B cell (primary cell): ENCODE results near the gene CCNE1. TPM values are rescaled to one million over a fixed set of nuclear protein-coding genes. Genes with fewer than 3 reads are reported as not detected.

Experiments used
- ATAC-seq: fragments of 200-7000 bp; cut with Tn5 transposase; one replicate; pipeline ENCODE4 v1.10.0; 2021; ENCODE audit warnings: low read depth, mild to moderate bottlenecking, moderate number of reproducible peaks, moderate library complexity
- CTCF ChIA-PET: fragments of 350-600 bp; sonication (Branson Sonifier 250); formaldehyde crosslinking; loops from one replicate; lab custom pipeline; 2021; ENCODE audit warnings: antibody characterized with exemption, inconsistent platforms; lab: Charles Lee
- POLR2A ChIA-PET: fragments of 350-600 bp; sonication (Branson Sonifier 250); formaldehyde crosslinking; loops from one replicate; lab custom pipeline; 2021; ENCODE audit warnings: antibody characterized with exemption; lab: Charles Lee
- DNase-seq: peaks from one replicate; pipeline ENCODE4 v3.0.0; 2013
- H2AFZ ChIP-seq: 2 replicates; pipeline ENCODE4 v1.6.1; 2012; ENCODE audit warnings: mild to moderate bottlenecking, low read depth, low read length; ENCODE audit not compliant: insufficient read depth, poor library complexity, severe bottlenecking
- H3K27ac ChIP-seq, 2 donors: 1 replicate in 1 of 2; 2 replicates in 1 of 2; pipeline ENCODE4 v1.5.1; 2012 to 2013; ENCODE audit warnings: low read length in 2 of 2, mild to moderate bottlenecking in 2 of 2, moderate library complexity in 1 of 2
- H3K27me3 ChIP-seq, 4 experiments: fragments of 200-600 bp in 1 of 4; sonication (generic) in 1 of 4; replicated peaks in 1 of 4; 1 replicate in 2 of 4; 2 replicates in 2 of 4; pipeline versions ENCODE4 v1.6.1 to v1.7.0; 2013 to 2016; ENCODE audit warnings: low read length in 3 of 4, mild to moderate bottlenecking in 2 of 4, mixed read lengths in 1 of 4, moderate library complexity in 1 of 4; ENCODE audit not compliant: insufficient read depth in 4 of 4, control insufficient read depth in 3 of 4; ENCODE audit errors: control extremely low read depth in 1 of 4
- H3K36me3 ChIP-seq, 2 experiments: replicated peaks in 1 of 2; 1 replicate in 1 of 2; 2 replicates in 1 of 2; pipeline versions ENCODE4 v1.6.1 to v1.7.1; 2013; ENCODE audit warnings: low read length in 1 of 2; ENCODE audit not compliant: insufficient read depth in 2 of 2, control insufficient read depth in 1 of 2; ENCODE audit errors: control extremely low read depth in 1 of 2, extremely low read depth in 1 of 2
- H3K4me1 ChIP-seq, 2 donors: fragments of 200-600 bp in 1 of 2; sonication (generic) in 1 of 2; 1 replicate in 1 of 2; 2 replicates in 1 of 2; pipeline versions ENCODE4 v1.5.1 to v1.6.1; 2013 to 2017; ENCODE audit warnings: low read length in 2 of 2; ENCODE audit not compliant: control insufficient read depth in 2 of 2, insufficient read depth in 2 of 2
- H3K4me2 ChIP-seq: replicated peaks from 2 replicates; pipeline ENCODE3; 2012; ENCODE audit warnings: mild to moderate bottlenecking, low read depth, low read length; ENCODE audit not compliant: poor library complexity, severe bottlenecking
- H3K4me3 ChIP-seq, 5 experiments: fragments of 200-600 bp in 1 of 5; sonication (generic) in 1 of 5; 1 replicate in 3 of 5; 2 replicates in 2 of 5; pipeline versions ENCODE4 v1.5.1 to v1.7.0; 2011 to 2016; ENCODE audit warnings: low read length in 4 of 5, mild to moderate bottlenecking in 4 of 5, low read depth in 2 of 5, control low read depth in 1 of 5, moderate library complexity in 1 of 5; ENCODE audit not compliant: insufficient read depth in 1 of 5; ENCODE audit errors: control extremely low read depth in 1 of 5, extremely low read depth in 1 of 5
- H3K79me2 ChIP-seq: fragments of 200-600 bp; sonication (generic); one replicate; pipeline ENCODE4 v1.6.0; 2016; ENCODE audit warnings: low read length; ENCODE audit not compliant: control insufficient read depth, insufficient read depth
- H3K9ac ChIP-seq: fragments of 200-600 bp; sonication (generic); 2 replicates; pipeline ENCODE4 v1.6.1; 2017; ENCODE audit warnings: mild to moderate bottlenecking, low read length, moderate library complexity
- H3K9me3 ChIP-seq, 3 donors: one replicate each; pipeline versions ENCODE4 v1.6.1 to v1.7.1; 2013; ENCODE audit warnings: low read length in 2 of 3; ENCODE audit not compliant: control insufficient read depth in 2 of 3, insufficient read depth in 1 of 3; ENCODE audit errors: control extremely low read depth in 1 of 3
- H4K20me1 ChIP-seq: 2 replicates; pipeline ENCODE4 v1.6.0; 2012; ENCODE audit warnings: mild to moderate bottlenecking, low read length; ENCODE audit not compliant: insufficient read depth, control insufficient read depth, poor library complexity, severe bottlenecking
- H3K27ac Mint-ChIP-seq: one replicate; pipeline ENCODE4 v1.8.0; 2021; ENCODE audit warnings: mixed read lengths
- H3K27me3 Mint-ChIP-seq: one replicate; pipeline ENCODE4 v1.8.0; 2021; ENCODE audit warnings: mixed read lengths
- H3K4me1 Mint-ChIP-seq: one replicate; pipeline ENCODE4 v1.8.0; 2021; ENCODE audit warnings: mixed read lengths
- H3K4me3 Mint-ChIP-seq: one replicate; pipeline ENCODE4 v1.8.0; 2021; ENCODE audit warnings: mixed read lengths
- H3K9me3 Mint-ChIP-seq: one replicate; pipeline ENCODE4 v1.8.0; 2022; ENCODE audit warnings: mixed read lengths; ENCODE audit not compliant: insufficient read depth
- EZH2 ChIP-seq: IDR thresholded peaks from 2 replicates; pipeline ENCODE4 v1.6.1; 2012; ENCODE audit warnings: borderline replicate concordance, low read depth, mild to moderate bottlenecking, moderate library complexity, low read length; ENCODE audit not compliant: insufficient read depth, poor library complexity, severe bottlenecking
- WGBS: methylation state at CpG from one replicate; pipeline ENCODE4 v1.1.5; 2013; ENCODE audit warnings: missing lambda C conversion rate; ENCODE audit not compliant: insufficient coverage; 5-methylcytosine and 5-hydroxymethylcytosine counted together
- intact Hi-C: fragments of 100-400 bp; cut with micrococcal nuclease; formaldehyde crosslinking; loops from one replicate; pipeline ENCODE4 v1.10.0; 2022
- polyA plus RNA-seq: library from polyadenylated mRNA; depleted of rRNA; stranded (reverse); fragments of >200 nt; gene quantifications from 2 replicates; pipeline ENCODE4 v1.2.3, GENCODE V29; 2012
- total RNA-seq, 2 donors: library from RNA; stranded (reverse); fragments of 120-200 nt in 1 of 2; gene quantifications; 1 replicate in 1 of 2; 2 replicates in 1 of 2; pipeline versions ENCODE4 v1.2.3 to v1.2.4, GENCODE V29; 2013 to 2022
- TF ChIP-seq, protein P1 (sequence below): fragments of 200-600 bp; IDR thresholded peaks from one replicate; pipeline ENCODE4 v1.8.0; 2022; ENCODE audit warnings: antibody characterized with exemption, mild to moderate bottlenecking

The CCNE1 gene
- total and polyA plus RNA-seq, 2 donors (not counting 1 experiment from before 2014, with no cell fraction given) = 2.5 to 2.8 TPM

DNA sequence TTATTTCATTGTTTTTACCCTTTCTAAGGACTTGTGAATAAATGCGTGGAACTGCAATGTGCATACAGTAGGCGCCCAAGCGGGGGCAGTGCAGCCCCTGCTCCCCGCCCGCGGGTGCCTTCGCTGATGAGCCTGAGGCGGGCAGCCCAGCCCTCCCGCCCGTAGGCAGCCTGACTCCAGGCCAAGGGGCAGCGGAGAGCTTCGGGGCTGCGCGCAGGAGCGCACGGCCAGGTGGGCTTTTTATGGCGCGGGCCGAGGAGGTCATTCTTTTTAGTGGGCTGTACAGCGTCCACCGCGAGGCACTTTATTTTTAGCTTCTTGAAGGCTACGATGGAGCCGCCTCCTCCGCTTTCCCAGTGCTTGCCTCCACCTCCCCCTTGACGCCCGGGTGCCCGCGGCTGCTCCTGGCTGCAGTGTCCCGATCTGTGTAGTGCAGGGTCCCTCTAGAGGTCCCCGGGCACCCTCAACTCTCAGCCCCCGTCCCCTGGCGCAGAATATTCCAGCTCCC lies 60.5 kb downstream of the CCNE1 start:
- Mint-ChIP-seq H3K27ac (no peak overlapping the region), H3K4me3 (peak overlapping the region; percentile 71), H3K4me1 (peaks cover 13% of the 10 kb centered on the region), H3K27me3 (peaks cover 23% of the 10 kb centered on the region), H3K9me3 (no peaks in the 10 kb centered on the region)
- ATAC-seq (no peak), DNase-seq (peak; percentile 36)
- Histone ChIP-seq H3K4me3 (no peak overlapping the region), H2AFZ (peak overlapping the region; percentile 44), H3K36me3 (no peaks in the 10 kb centered on the region), H3K9me3 (peaks cover 0 to 7% (median 0%) of the 10 kb centered on the region in 3 donors), H3K27me3 (peaks cover 0 to 27% (median 6%) of the 10 kb centered on the region in 4 experiments), H3K4me1 (peaks cover 17 to 35% of the 10 kb centered on the region in 2 donors), H3K4me2 (peak overlapping the region; percentile 98), H4K20me1 (no peaks in the 10 kb centered on the region), H3K9ac (peak overlapping the region; percentile 70), H3K27ac (no peak overlapping the region), H3K79me2 (no peaks in the 10 kb centered on the region)
- no peak for TF ChIP-seq EZH2
- TF ChIP-seq, protein P1, sequence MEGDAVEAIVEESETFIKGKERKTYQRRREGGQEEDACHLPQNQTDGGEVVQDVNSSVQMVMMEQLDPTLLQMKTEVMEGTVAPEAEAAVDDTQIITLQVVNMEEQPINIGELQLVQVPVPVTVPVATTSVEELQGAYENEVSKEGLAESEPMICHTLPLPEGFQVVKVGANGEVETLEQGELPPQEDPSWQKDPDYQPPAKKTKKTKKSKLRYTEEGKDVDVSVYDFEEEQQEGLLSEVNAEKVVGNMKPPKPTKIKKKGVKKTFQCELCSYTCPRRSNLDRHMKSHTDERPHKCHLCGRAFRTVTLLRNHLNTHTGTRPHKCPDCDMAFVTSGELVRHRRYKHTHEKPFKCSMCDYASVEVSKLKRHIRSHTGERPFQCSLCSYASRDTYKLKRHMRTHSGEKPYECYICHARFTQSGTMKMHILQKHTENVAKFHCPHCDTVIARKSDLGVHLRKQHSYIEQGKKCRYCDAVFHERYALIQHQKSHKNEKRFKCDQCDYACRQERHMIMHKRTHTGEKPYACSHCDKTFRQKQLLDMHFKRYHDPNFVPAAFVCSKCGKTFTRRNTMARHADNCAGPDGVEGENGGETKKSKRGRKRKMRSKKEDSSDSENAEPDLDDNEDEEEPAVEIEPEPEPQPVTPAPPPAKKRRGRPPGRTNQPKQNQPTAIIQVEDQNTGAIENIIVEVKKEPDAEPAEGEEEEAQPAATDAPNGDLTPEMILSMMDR = no peak
- POLR2A ChIA-PET = interaction anchor here (0.7 to 1.1 kb wide), 2 partner anchors 26 to 266 kb away, joined by 3 read pairs; no protein-coding TSS in a partner anchor
- CTCF ChIA-PET = interaction anchor here (0.7 to 7.7 kb wide), 21 partner anchors 8 to 262 kb away, joined by 3 to 100 read pairs (median 5); no protein-coding TSS in a partner anchor
- WGBS = 15% methylated on average over 31 of the region's 33 CpGs
- intact Hi-C loops = loop anchor here (2.0 kb wide), 1 partner anchor 27 kb away; no protein-coding TSS in a partner anchor
